A549 (cell line): ENCODE measurements around the gene ATG10.

Experiments used
- CBX8 ChIP-seq: fragments of 200-600 bp; sonication (generic); IDR thresholded peaks from 2 replicates; pipeline ENCODE4 v1.6.1; 2016
- EP300 ChIP-seq, 2 experiments: fragments of >200 bp; sonication (Bioruptor Twin); formaldehyde crosslinking; IDR thresholded peaks; 2 replicates in 1 of 2; 3 replicates in 1 of 2; pipeline ENCODE4 v1.6.1; 2016 to 2017
- FOSL2 ChIP-seq, 2 experiments: fragments of 450-650 bp in 1 of 2; fragments of >200 bp in 1 of 2; sonication (Bioruptor Twin) in 1 of 2; formaldehyde crosslinking; IDR thresholded peaks; 2 replicates each; pipeline versions ENCODE4 v1.5.0 to v1.6.1; 2016 to 2020; ENCODE audit warnings: mild to moderate bottlenecking in 1 of 2, moderate library complexity in 1 of 2
- JUN ChIP-seq, 2 experiments: fragments of >200 bp; sonication (Bioruptor Twin); formaldehyde crosslinking; IDR thresholded peaks; 2 replicates in 1 of 2; 3 replicates in 1 of 2; pipeline ENCODE4 v1.6.1; 2016 to 2017
- MAFK ChIP-seq: fragments of 450-650 bp; IDR thresholded peaks from 2 replicates; pipeline ENCODE4 v1.6.1; 2014; ENCODE audit not compliant: partially characterized antibody
- POLR2A ChIP-seq: IDR thresholded peaks from 2 replicates; pipeline ENCODE4 v1.6.1; 2012; ENCODE audit warnings: mild to moderate bottlenecking, low read length
- ZC3H11A ChIP-seq: fragments of 450-650 bp; IDR thresholded peaks from 2 replicates; pipeline ENCODE4 v1.6.1; 2014; ENCODE audit warnings: antibody characterized with exemption, mild to moderate bottlenecking
- TF ChIP-seq, protein P1 (sequence below): fragments of >200 bp; sonication (Bioruptor Twin); formaldehyde crosslinking; IDR thresholded peaks from 3 replicates; pipeline ENCODE4 v1.5.1; 2016

DNA sequence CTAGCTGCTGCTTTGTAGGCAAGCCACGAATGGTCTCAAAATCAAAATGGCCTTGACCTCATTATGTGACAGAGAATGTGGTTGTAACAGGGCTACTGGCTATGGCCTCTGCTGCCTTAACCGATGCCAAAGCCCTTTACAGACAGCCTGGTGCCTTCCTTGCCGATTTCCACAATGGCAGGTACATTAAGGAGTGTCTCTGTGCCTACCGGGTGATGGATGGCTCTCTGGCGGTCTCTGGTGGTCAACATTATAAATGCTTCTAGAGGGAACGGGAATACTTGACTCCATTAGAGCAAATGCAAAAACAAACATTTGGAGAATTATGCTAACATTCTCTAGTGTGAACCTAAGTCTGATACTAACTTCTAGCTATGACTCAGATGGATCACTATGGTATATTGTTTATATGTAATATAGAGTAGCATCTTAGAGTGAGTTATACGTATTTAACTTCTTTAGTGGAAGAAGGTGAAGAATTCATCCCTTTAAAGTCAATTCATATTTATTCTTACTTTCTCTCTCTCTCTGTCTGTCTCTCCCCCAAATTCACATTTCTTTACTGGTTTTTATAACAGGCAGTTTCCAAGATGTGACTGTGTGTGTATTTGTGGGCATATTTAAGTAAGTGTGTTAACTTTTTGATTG lies 253.8 kb downstream of the ATG10 start:
- TF ChIP-seq, protein P1, sequence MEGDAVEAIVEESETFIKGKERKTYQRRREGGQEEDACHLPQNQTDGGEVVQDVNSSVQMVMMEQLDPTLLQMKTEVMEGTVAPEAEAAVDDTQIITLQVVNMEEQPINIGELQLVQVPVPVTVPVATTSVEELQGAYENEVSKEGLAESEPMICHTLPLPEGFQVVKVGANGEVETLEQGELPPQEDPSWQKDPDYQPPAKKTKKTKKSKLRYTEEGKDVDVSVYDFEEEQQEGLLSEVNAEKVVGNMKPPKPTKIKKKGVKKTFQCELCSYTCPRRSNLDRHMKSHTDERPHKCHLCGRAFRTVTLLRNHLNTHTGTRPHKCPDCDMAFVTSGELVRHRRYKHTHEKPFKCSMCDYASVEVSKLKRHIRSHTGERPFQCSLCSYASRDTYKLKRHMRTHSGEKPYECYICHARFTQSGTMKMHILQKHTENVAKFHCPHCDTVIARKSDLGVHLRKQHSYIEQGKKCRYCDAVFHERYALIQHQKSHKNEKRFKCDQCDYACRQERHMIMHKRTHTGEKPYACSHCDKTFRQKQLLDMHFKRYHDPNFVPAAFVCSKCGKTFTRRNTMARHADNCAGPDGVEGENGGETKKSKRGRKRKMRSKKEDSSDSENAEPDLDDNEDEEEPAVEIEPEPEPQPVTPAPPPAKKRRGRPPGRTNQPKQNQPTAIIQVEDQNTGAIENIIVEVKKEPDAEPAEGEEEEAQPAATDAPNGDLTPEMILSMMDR: peak; percentile 90
- TF ChIP-seq JUN (IDR thresholded peaks at IDR 0.05) (no peak), POLR2A (no peak), MAFK (peak; percentile 18), FOSL2 (IDR thresholded peaks at IDR 0.05) (no peak), FOSL2 (CRISPR knock-in tag; IDR thresholded peaks at IDR 0.05) (no peak), ZC3H11A (no peak), CBX8 (no peak), EP300 (IDR thresholded peaks at IDR 0.05) (no peak)
